Transverse colon (tissue), 4 donors: ENCODE results near the gene REG3G. TPM values are rescaled to one million over a fixed set of nuclear protein-coding genes. Genes with fewer than 3 reads are reported as not detected.
"Not testable (repeated sequence)": the region's sequence is repeated elsewhere in the genome, so short reads cannot be mapped to it uniquely, and the experiment has no call there.

Experiments used
- DNase-seq: peaks from one replicate; pipeline ENCODE4 v3.0.0-alpha.2; 2019
- H3K27ac ChIP-seq, 4 donors: fragments of 200-600 bp; sonication (generic); 2 replicates each; pipeline ENCODE4 v1.5.1; 2016 to 2018; ENCODE audit warnings: inconsistent platforms in 4 of 4
- H3K27me3 ChIP-seq: fragments of 200-600 bp; sonication (generic); 2 replicates; pipeline ENCODE4 v1.5.1; 2017; ENCODE audit warnings: inconsistent platforms
- H3K36me3 ChIP-seq, 4 donors: fragments of 200-600 bp; sonication (generic); 2 replicates each; pipeline ENCODE4 v1.5.1; 2017 to 2019; ENCODE audit warnings: inconsistent platforms in 4 of 4
- H3K4me1 ChIP-seq, 4 donors: fragments of 200-600 bp; sonication (generic); 2 replicates each; pipeline ENCODE4 v1.5.1; 2017 to 2020; ENCODE audit warnings: inconsistent platforms in 4 of 4
- H3K4me3 ChIP-seq, 4 donors: fragments of 200-600 bp; sonication (generic); 1 replicate in 1 of 4; 2 replicates in 3 of 4; pipeline versions ENCODE4 v1.5.1 to v1.6.1; 2017 to 2019; ENCODE audit warnings: inconsistent platforms in 4 of 4
- H3K9me3 ChIP-seq, 2 donors: fragments of 200-600 bp; sonication (generic); 2 replicates each; pipeline ENCODE4 v1.5.1; 2017 to 2019; ENCODE audit warnings: inconsistent platforms in 2 of 2
- CTCF ChIP-seq, 5 experiments: fragments of 200-600 bp in 3 of 5; fragments of 450-650 bp in 2 of 5; sonication (generic) in 3 of 5; IDR thresholded peaks; 1 replicate in 2 of 5; 2 replicates in 3 of 5; pipeline ENCODE4 v1.5.1; 2016 to 2017; ENCODE audit warnings: antibody characterized with exemption in 5 of 5, inconsistent platforms in 3 of 5, mild to moderate bottlenecking in 2 of 5, moderate library complexity in 1 of 5
- EP300 ChIP-seq: sonication (generic); formaldehyde crosslinking; IDR thresholded peaks from one replicate; pipeline ENCODE4 v1.6.1; 2017; ENCODE audit warnings: antibody characterized with exemption, low read depth
- POLR2A ChIP-seq: fragments of 450-650 bp; IDR thresholded peaks from one replicate; pipeline ENCODE4 v1.6.1; 2016; ENCODE audit warnings: antibody characterized with exemption, mild to moderate bottlenecking, moderate library complexity
- POLR2AphosphoS5 ChIP-seq, 3 donors: sonication (generic); formaldehyde crosslinking; IDR thresholded peaks; one replicate each; pipeline ENCODE4 v1.6.1; 2016; ENCODE audit warnings: antibody characterized with exemption in 3 of 3
- WGBS, 2 donors: methylation state at CpG; one replicate each; pipeline ENCODE4 v1.1.5; 2018; ENCODE audit warnings: low coverage in 1 of 2; 5-methylcytosine and 5-hydroxymethylcytosine counted together
- in situ Hi-C, 4 donors: fragments of 200-750 bp; cut with MboI; loops; one replicate each; pipeline versions ENCODE4 v1.15.0 to v1.15.1; 2017; ENCODE audit warnings: low sequenced_read_pairs in 3 of 4, low pct_ligation_motif_present in 1 of 4, low pct_unique_long_range_greater_than_20kb in 1 of 4
- intact Hi-C: fragments of 100-400 bp; cut with DNase I; formaldehyde crosslinking; loops from one replicate; pipeline ENCODE4 v1.15.1; 2023; ENCODE audit warnings: low total_unique reads
- total RNA-seq, 4 donors: library from RNA; depleted of rRNA; stranded (reverse); fragments of >200 nt; gene quantifications; one replicate each; pipeline ENCODE4 v1.1.0, GENCODE V29; 2016

The REG3G gene
- total RNA-seq, 4 donors from 2014 or later, result not detected

- DNase-seq, result no peak
- in situ Hi-C loops (loop anchor here in 2 of 4 donors (10.0 kb wide), 1 partner anchor 184 kb away; no protein-coding TSS in a partner anchor), intact Hi-C loops (no loop called here)
- no peaks in the 10 kb centered on the region for H3K9me3 ChIP-seq
- no peak for TF ChIP-seq POLR2AphosphoS5 (IDR thresholded peaks at IDR 0.05)
- TF ChIP-seq EP300, result no peak
- TF ChIP-seq POLR2A, result no peak
- peak; percentile 24 to 50 (median 41) for TF ChIP-seq CTCF (IDR thresholded peaks at IDR 0.05)
- H3K27me3 ChIP-seq, result no peaks in the 10 kb centered on the region
- no peak overlapping the region for H3K4me3 ChIP-seq
- H3K27ac ChIP-seq, result no peak overlapping the region
- H3K4me1 ChIP-seq, result no peaks in the 10 kb centered on the region
- no peaks in the 10 kb centered on the region for H3K36me3 ChIP-seq
- 0 to 11% methylated on average over 1 of the region's 1 CpG for WGBS, 2 donors
Measured at GRCh38 chr2:79041032-79041448, 15.5 kb downstream of the REG3G start.

GRCh38 chr2:79053486-79053885 lies 28.0 kb downstream of the REG3G start:
- DNase-seq, H3K9me3 ChIP-seq, H3K27ac ChIP-seq, intact Hi-C loops, H3K36me3 ChIP-seq, H3K27me3 ChIP-seq, H3K4me3 ChIP-seq, H3K4me1 ChIP-seq, in situ Hi-C loops: not testable (repeated sequence)
- 43% methylated on average over 5 of the region's 5 CpGs; no CpG with 5 or more reads in 1 of the 2 donors for WGBS, 2 donors

- in situ Hi-C loops, intact Hi-C loops, H3K4me1 ChIP-seq, H3K36me3 ChIP-seq, H3K27me3 ChIP-seq, DNase-seq, H3K9me3 ChIP-seq, H3K4me3 ChIP-seq, H3K27ac ChIP-seq: not testable (repeated sequence)
- WGBS, 2 donors, result 79 to 96% methylated on average over 4 to 5 of the region's 5 CpGs
Measured at GRCh38 chr2:79054769-79055168, 29.3 kb downstream of the REG3G start.

GRCh38 chr2:79065201-79065600 lies 39.7 kb downstream of the REG3G start:
- intact Hi-C loops, result no loop called here
- 73 to 80% methylated on average over 1 to 2 of the region's 2 CpGs for WGBS, 2 donors

GRCh38 chr2:79071078-79071477 lies 45.6 kb downstream of the REG3G start:
- no peaks in the 10 kb centered on the region for H3K9me3 ChIP-seq
- H3K27ac ChIP-seq, result no peak overlapping the region
- no peaks in the 10 kb centered on the region for H3K27me3 ChIP-seq
- no peaks in the 10 kb centered on the region for H3K4me1 ChIP-seq
- WGBS, 2 donors, result 50 to 65% methylated on average over 2 of the region's 2 CpGs
- H3K4me3 ChIP-seq, result no peak overlapping the region
- DNase-seq, result no peak
- TF ChIP-seq EP300, result no peak
- TF ChIP-seq POLR2A, result no peak
- no peak for TF ChIP-seq POLR2AphosphoS5 (IDR thresholded peaks at IDR 0.05)
- TF ChIP-seq CTCF (IDR thresholded peaks at IDR 0.05), result no peak
- H3K36me3 ChIP-seq, result no peaks in the 10 kb centered on the region
- in situ Hi-C loops, result no loop called here
- intact Hi-C loops, result no loop called here

More at GRCh38 chr2:79065201-79065600, 39.7 kb downstream of the REG3G start:
- DNase-seq, result no peak
- Histone ChIP-seq H3K4me3 (no peak overlapping the region), H3K27me3 (no peaks in the 10 kb centered on the region), H3K9me3 (no peaks in the 10 kb centered on the region), H3K36me3 (no peaks in the 10 kb centered on the region), H3K27ac (no peak overlapping the region), H3K4me1 (no peaks in the 10 kb centered on the region)
- in situ Hi-C loops, result no loop called here
- TF ChIP-seq CTCF (IDR thresholded peaks at IDR 0.05) (no peak), POLR2AphosphoS5 (IDR thresholded peaks at IDR 0.05) (no peak), EP300 (no peak), POLR2A (no peak)

Other genes with a start within 250 kb of the REG3G start
- not detected for gene REG1B, start 62.3 kb downstream of the REG3G start, total RNA-seq
- not detected for gene REG1A, start 94.8 kb downstream of the REG3G start, total RNA-seq
- not detected for gene REG3A, start 134.1 kb downstream of the REG3G start, total RNA-seq